SH-SY5Y (cell line): ENCODE data around the gene HTR6.

ENCODE experiments used
- GATA2 ChIP-seq: IDR thresholded peaks from 2 replicates; pipeline ENCODE4 v1.6.1; 2011; ENCODE audit warnings: mild to moderate bottlenecking, low read depth, low read length
- GATA3 ChIP-seq: IDR thresholded peaks from 2 replicates; pipeline ENCODE4 v1.6.1; 2011; ENCODE audit warnings: low read depth, mild to moderate bottlenecking, low read length, moderate library complexity

HTR6 gene

DNA sequence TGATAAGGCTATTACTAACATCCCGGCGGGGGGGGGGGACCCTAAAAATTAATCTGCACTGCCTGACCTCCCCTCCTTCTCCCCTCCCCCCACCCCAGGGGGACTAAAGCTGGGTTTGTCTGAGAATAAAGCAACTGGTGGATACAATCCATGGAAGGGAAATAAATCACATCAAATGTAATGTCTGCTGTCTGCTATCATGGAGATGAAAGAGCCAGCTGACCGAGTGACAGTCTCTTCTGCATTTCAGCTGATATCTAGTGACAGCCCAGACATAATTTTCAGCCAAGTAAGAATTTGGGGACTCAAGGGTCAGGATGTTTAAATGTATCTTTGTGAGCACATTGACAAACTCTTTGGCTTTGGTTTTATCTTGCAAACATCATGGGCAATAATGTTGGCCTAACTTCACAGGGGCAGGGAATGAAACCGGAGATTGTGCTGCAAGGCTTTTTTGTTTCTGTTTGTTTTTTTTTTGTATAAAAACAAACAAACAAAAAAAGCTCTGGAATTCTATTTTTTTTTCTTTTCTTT is 44.7 kb downstream of the HTR6 start:
- TF ChIP-seq GATA3 (no peak), GATA2 (no peak)

DNA sequence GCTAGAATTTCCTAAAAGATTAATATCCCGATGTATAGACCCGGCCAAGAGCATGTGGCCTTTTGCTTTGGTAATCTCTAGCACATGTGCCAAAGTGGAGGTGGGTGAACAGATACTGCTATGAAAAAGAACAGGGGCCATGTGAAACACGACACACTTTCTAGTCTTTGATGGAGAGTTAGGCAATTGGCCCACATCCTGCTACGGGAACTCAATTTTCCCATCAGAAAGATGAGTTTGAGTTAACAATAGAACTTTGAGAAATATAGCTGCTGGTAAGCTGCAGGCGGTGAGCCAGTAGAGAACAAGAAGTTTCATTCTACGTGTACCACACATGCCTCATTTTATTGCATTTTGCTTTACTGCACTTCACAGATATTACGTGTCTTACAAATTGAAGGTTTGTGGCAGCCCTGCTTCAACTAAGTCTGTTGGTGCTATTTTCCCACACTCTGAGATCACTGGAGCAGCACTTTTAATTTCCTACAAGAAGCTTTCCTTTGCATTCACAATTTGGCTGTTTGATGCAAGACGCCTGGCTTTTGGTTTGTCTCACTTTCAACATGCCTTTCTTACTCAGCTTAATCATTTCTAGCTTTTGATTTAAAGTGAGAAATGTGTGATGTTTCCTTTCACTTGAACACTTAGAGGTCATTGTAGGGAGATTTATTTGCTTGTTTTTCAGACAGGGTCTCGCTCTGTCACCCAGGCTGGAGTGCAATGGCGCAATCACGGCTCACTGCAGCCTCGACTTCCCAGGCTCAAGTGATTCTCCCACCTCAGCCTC is 46.3 kb downstream of the HTR6 start:
- TF ChIP-seq GATA2 (no peak), GATA3 (no peak)

DNA sequence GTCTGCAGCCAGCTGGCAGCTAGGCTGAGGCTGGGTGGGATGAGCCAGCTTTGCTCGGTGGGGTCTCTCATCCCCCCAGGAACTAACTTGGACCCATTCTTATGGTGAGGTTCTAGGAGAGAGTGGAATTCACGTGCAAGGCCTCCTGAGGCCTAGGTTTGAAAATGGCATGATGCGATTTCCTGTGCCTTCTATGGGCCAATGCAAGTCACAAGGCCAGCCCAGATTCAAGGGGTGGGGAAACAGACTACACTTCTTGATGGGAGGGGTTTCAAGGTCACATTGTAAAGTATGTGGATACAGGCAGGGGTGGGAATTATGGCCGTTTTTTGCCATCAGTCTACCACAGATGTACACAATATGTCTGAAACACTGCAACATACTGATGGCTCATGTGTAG is 48.3 kb downstream of the HTR6 start:
- TF ChIP-seq GATA2 = no peak
- no peak for TF ChIP-seq GATA3

DNA sequence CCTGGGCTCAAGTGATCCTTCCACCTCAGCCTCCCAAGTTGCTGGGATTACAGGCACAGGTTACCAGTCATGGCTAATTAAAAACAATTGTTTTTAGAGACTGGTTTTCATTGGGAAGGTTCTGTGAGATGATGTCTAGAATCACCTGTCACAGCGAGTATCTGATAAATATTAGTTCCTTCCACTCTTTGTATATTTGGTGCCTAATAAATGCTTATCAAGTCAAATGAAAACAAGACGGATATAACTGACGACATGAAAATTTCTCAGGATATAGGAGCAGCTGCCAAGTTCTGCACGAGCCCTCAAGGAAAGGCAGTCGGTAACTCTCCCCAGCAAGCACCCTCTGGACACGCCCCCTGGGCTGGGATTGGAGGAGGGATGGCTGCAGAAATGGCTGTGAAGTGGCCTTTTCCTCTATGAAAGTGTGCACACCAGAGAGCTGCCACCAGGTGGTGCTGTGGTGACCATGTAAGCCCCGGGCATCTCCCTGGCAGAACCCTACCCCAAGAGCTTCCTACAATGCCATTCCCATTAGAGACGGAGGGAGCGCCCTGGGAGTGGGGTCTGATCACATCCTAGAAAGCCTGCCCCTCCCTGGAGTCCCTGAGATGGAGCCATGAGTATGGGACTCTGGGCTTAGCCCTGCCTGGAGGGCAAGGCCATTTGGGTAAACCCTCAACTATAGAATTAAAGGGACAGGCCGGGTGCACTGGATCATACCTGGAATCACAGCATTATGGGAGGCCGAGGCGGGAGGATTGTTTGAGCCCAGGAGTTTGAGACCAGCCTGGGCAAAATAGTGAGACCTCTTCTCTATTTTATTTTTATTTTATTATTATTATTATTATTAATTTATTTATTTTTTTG is 50.9 kb downstream of the HTR6 start:
- no peak for TF ChIP-seq GATA2

DNA sequence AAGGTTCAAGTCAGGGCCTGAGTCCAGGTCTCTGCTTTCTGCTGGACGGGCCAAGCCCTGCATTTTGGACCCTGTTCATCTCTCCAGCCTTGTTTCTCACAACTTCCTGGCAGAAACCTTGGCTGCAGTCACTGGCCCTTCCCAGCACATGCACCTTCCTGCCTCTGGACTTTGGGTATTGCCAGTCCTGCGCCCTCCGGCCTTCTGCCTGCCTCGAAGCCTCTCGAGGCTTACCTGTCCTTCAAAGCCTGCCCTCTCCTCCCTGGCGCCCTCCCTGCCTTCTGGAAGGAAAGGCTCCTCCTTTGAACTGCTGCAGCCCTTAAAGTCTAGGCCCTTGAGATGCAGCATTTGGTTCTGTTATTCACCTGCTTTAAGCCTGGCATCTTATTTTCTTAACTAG is 52.8 kb downstream of the HTR6 start:
- TF ChIP-seq GATA2 (no peak), GATA3 (no peak)

DNA sequence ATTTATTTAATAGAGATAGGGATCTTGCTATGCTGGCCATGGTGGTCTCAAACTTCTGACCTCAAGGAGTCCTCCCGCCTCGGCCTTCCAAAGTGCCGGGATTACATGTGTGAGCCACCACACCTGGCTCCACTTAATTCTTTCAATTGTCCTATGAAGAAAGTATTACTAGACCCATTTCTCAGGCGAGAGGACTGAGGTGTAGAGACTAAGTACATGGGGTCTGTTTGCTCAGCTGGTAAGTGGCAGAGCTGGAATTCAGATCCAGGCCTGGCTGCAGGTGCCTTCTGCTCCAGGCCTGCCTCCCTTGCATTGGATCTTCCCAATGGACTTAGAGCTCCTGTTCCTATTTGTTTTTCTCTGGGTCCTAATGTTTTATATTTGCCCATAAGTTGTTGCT is 55.5 kb downstream of the HTR6 start:
- TF ChIP-seq GATA2 = no peak
- no peak for TF ChIP-seq GATA3

DNA sequence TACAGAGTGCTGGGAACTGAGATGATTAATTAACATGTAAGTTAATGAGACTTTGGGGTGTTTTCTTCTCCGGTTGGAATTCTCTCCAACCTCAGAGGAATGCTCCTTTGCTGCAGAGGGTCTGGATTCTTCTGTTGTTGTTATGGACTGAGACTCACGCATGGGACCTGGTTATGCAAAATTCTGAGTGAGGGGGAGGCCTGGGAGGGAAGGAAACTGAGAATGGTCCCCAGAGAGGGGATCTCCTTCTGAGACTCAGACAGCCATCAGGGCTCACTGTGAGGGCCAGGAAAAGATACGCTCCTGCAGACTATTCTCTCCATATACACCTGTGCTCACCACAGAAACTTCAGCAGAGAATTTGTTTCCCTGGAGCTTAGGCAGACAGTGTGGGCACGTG is 56.3 kb downstream of the HTR6 start:
- TF ChIP-seq GATA2 (no peak), GATA3 (no peak)

DNA sequence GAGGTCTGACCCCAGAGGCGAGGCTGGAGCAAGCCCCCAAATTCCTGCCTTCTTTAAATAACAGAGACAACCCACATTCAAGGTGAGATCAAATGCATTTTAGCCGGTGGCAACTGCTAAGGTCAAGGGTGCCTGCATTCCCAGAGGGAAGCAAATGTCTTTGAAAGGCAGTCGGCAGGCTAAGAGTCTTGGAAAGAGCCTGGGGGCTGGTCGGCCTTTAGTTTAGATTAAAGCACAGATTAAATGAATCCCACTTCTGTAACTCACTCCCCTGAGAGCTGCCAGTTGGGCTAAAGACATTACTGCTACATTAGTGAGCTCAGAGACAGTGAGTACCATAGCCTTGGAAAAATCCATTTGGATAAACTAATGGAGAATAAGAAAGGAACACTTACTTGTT is 59.2 kb downstream of the HTR6 start:
- TF ChIP-seq GATA2 (no peak), GATA3 (no peak)

DNA sequence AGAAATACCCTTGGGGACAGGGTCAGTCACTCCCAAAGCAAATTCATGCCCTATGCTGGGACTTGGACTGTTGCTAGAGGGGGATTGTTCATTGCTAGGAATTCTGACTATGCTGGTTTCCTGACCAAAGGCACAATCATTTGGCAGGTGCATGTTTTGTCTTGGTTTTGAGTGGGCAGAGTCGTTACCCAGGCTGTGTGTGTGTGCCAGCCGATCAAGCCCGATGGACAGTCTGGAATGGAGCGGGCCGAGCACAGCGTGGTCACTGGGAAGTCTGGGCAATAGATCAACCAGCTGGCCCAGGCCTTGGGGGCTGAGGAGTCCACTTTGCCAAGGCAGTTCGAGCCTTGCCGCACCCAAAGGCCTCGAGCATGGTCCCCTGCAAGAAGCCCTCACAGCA is 60.9 kb downstream of the HTR6 start:
- TF ChIP-seq GATA2 (no peak), GATA3 (no peak)

DNA sequence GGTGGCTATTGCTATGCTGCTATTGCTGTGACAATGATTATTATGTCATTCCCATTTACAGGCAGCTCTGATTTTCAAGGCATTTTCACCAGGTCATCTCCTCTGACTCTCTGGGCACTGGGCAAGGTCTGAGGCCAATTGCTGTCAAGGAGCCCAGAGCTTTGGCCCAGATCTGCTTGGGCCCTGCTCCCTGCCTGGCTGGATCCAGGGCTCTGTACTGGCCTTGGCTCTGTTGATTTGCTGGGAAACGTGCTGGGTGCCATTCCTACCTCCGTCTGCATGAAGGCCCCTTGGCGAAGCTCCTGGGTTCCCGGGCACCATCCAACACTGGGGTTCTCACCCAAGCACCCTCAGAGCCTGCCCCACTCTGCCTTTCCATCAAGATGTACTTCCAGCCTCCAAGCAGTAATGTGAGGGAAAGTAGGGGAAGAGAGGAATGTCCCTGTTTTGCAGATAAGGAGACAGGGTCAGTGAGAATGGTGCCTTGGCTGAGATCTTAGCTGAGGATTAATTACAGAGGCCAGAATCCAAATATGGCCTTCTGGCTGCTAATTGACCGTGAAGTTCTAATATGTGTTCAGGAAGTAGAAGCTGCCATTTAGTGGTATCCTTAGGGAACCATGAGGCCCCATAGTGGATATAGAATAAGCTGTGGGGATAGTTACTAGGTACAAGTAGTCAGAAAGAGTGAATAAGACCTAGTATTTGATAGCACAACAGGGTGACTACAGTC is 63.9 kb downstream of the HTR6 start:
- no peak for TF ChIP-seq GATA2
- TF ChIP-seq GATA3 = no peak

DNA sequence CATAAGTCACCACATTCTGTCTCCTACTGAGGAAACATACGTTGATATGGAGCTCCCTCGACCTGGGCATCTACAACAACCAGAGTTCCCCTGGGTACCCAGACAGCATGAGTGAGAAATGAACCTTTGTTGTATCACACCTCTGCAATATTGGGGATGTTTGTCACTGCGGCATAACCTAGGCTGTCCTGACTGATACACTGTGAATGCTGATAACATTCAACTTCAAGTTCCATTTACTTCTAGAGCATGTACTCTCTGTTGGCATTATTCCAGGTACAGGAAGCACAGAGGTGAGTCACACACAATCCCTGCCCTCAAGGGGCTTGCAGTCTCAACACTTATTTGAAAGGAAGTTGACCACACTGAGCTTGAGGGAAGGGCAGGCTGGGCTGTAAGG is 65.6 kb downstream of the HTR6 start:
- no peak for TF ChIP-seq GATA2
